ENCODE data around the gene KRTAP10-8. TPM values are rescaled to one million over a fixed set of nuclear protein-coding genes. Genes with fewer than 3 reads are reported as not detected.
"Not testable (repeated sequence)": the region's sequence is repeated elsewhere in the genome, so short reads cannot be mapped to it uniquely, and the experiment has no call there.

KRTAP10-8 gene
- polyA plus RNA-seq, 5 donors: not detected

DNA sequence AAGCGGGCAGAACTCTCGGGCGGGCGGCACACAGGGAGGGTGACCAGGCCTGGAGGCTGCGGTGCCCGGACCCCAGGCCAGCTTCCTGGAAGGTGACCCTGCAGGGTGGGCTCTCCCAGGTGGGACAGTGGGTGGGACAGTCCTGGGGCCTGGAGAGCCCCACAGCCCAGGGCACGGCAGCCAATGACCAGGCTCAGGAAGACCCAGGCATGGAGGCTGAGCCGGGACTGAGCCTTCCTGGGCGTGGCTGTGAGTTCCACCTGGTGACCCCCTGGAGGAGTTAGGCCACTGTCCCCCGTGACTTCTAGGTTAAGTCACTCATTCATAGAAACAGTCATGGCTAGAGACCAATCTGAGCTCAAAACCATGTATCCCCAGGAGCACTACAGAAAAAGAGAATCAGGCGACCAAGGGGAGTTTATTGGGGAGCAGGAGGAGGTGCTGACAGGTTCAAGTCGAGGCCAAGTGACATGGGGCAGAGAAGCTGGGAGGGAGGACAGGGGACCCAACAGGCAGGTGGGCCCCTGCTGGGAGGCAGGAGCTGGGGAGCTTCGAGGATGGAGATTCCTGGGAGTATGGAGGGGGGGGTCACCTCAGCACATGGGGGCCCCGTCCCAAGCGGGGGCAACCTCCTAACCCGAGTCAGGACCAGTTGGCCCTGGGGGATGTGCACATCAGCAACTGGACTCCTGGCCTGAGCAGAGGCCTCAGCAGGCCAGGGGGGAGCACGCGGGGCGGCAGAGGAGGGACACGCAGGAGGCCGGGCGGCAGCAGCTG lies 32.6 kb upstream of the KRTAP10-8 start:
- no peak for DNase-seq

DNA sequence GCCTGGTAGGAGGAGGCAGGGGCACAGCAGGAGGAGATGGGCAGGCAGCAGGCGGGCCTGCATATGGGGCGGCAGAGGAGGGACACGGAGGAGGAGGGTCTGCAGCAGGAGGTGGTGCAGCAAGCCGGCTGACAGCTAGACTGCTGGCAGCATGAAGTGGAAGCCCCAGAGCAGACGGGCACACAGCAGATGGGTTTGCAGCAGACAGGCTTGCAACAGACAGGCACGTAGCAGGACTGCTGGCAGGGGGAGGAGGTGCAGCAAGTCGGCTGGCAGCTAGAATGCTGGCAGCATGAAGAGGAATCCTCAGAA lies 32.1 kb upstream of the KRTAP10-8 start:
- DNase-seq: no peak

DNA sequence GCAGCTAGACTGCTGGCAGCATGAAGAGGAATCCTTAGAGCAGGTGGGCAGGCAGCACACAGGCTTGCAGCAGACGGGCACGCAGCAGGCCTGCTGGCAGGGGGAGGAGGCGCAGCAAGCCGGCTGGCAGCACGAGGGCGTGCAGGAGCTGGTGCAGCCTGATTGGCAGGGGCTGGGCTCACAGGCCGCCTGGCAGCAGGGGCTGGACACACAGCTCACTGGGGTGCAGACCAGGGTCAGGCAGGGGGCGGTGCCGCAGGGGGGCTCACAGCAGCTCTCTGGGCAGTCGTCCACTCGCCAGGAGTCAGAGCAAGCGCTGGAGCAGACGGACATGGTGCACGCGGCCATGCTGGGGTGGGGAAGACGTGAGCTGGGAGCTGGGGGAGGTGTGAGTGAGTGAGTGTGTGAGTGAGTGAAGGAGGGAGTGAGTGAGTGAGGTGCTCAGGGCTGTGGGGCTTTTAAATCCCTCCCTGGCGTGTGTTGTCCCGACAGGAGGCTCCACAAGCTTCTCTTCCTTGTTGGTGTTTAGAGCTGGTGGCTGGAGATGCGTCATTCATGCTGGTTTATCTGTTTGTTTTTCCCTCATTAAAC lies 31.6 kb upstream of the KRTAP10-8 start, which contains the start of gene KRTAP10-5:
Gene KRTAP10-5 (minus strand): TSS at position 374 of the 591 bp plus-strand sequence. CDS start 26 bp downstream, at position 348.
- not testable (repeated sequence) for DNase-seq

DNA sequence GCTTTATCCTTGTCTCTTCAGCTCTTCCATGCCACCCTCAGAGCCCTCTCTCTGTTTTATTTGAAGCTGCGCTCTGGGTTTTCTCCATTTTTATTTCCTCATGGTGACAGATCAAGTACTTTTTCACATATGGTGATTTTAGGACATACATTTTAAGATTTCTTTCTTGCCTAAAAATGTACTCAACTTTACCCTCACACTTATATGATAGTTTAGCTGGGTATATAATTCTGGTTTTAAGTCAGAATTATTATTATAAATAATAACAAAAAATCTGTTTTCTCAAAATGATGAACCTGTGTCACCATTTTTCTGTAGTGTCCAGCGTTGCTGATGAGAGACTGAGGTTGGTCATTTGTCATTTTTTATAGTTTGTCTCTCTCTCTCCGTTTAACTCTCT lies 30.7 kb upstream of the KRTAP10-8 start:
- no peak for DNase-seq

DNA sequence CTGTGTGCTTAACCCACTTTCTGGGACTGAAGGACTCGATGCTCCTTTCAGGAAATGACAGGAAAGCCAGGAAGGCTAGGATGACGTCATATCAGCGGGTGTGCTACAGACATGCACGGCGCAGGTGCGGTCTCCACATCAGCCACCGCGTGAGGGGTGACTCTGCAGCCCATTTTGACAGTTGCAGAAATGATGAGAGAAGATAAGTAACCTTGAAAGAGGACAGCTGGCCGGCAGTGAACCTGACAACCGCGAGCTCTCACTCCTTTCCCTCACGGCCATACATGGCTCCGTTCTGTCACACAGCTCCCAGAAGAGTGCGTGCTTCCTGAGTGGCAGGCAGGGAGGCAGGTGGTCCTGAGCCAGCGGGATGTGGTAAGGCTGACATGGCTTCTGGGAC lies 29.8 kb upstream of the KRTAP10-8 start:
- DNase-seq: no peak

DNA sequence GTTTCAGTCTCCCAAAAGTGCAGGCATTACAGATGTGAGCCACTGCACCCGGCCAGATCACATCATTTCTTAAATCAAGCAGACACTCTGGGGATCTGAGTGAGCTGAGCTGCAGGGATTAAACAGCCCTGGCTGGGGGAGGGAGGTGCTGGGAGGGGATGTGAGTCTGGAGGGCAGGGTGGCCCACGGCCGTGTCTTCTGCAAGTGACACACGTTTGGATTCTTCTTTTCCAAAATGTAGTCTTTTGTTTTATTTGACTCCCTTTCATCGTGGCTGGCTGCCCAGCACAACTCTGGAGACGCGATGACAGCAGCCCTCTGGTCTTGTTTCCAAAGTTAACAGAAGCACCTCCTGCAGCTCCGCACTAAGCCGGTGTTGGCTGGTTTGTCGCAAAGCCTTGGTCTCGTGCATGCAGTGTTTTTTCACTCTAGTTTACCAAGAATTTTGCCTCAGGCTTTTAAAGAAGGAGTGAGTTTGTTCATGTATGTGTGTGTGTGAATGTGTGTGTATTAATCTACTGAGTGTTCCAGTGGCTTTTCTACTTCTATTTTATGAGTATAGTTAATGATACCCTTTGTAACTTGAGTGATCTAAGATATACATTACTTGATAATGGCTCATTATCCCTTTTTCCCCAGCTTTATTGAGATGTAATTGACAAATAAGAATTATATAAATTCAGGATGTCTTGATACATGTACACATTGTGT lies 28.6 kb upstream of the KRTAP10-8 start:
- no peak for DNase-seq

DNA sequence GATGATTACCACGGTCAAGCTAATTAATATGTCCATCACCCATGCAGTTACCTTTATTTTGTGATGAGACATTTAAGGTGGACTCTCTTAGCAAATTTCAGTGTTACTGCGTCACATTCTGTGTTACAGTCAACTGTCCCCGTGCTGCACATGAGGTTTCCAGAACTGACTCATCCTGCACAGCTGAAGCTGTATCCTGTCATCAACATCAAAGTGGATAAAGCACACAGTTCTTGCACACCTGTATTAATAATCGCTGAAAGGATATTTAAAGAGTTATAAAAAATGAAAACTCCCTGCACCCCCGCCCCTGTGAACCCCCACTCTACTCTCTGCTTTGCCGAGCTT lies 28.1 kb upstream of the KRTAP10-8 start:
- no peak for DNase-seq

DNA sequence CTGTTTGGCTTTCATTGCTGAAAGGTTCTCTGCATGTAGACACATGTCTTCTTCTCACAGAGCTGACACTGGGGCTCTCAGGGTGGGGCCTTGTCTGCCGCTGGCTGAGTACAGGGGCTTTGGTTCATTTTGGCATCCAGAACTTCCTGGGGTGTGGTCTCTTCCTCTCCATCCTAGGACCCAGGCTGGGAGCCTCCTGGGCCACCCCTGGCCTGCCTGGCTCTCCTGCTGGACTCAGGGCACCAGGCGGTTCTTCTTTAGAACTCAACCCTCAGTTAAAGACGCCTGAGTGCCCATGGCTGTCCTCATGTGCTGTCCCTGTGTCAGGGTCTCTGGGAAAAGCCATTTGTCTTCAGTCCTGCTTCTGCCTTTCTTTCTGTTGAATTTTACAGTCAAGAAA lies 26.0 kb upstream of the KRTAP10-8 start:
- DNase-seq: no peak

DNA sequence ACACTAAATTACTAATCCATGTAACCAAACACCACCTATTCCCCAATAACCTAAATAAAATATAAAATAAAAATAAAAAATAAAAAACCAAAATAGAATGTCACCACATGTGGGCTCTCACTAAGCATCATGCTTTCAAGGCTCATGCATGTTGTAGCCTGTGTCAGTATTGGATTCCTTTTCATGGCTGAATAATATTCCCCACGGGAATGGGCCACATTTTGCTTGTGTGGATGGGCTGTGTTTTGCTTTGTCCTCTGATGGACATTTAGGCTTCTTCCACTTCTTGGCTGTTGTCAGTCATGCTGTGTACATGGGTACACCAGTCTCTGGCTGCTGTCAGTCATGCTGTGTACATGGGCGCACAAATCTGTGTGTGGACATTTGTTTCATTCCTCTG lies 22.8 kb upstream of the KRTAP10-8 start:
- DNase-seq: no peak

DNA sequence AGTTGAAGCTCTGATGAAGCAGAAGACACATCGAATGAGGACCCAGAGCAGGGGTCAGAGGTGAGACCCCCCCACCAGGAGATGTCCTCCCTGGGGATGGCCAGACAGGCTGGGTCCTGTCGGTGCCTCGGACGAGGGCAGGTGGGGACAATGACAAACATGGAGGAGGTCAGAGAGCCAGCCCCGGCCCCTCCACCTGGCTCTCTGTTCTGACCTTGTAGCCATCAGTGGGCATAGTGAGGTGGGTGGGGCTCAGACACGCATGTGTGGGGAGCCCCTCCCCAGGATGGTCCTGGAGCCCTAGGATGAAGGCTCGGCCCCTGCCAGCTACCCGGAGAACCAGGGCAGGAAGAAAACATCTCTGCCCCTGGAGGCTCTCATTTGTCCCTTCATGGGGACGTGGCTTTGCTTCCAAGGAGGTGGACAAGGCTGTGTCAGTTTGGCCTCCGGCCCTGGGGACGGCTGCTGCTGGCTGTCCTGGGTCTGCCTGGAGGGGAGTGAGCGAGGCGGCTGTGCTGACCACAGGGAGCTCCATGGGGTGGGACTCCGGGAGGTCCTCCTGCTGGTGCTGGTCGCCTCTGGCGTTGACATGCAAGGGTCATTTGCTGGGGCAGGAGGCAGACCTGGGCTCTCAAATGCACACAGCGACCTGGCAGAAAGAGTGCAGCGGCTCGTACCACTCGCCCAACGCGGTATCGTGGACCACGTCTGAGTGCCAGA lies 22.1 kb upstream of the KRTAP10-8 start:
- no peak for DNase-seq

DNA sequence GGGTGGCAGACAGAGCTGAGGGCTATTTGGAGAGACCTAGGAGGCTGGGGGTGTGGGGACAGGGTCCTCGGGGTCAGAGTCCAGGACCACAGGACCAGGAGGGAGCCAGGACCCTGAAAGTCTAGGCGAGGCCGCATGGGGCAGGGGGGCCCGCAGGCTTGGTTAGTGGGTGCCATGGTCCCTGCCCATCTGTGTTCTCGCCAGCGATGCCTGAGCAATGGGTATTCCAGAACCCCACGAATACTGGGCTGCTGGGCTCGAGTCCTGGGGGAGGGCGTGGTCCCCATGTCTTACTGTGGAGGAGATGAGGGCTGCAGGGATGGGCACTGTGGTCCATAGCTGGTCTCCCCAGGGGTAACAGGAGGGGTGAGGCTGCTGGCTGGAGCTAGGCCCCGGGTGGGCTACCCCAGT lies 21.6 kb upstream of the KRTAP10-8 start:
- no peak for DNase-seq

DNA sequence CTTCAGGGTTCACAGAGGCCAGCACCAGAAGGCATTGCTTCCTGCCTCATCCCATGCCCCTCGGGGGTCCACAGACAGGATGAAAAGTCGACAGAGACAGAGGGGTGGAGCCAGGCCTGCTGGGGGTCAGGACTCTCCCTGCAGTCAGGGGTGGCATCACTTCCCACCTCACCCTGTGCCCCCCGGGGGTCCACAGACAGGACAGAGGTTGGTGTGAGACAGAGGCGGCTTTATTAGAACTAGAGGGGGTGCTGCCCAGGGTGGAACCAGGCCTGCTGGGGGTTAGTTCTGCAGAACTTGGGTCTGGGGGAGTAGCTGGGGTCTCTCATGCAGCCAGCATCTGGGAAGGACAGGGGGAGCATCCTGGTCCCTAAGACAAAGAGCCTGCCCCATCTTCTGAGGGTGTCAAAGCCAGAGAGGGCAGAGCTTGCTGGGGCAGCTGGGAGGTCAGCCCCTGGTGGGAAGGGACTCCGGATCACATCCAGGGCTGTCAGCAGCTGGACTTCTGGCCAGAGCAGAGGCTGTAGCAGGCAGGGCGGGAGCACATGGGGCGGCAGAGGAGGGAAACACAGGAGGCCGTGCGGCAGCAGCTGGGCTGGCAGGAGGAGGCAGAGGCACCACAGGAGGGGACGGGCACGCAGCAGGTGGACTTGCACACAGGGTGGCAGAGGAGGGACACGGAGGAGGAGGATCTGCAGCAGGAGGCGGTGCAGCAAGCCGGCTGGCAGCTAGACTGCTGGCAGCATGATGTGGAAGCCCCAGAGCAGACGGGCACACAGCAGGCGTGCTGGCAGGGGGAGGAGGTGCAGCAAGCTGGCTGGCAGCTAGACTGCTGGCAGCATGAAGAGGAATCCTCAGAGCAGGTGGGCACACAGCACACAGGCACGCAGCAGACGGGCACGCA lies 20.7 kb upstream of the KRTAP10-8 start:
- not testable (repeated sequence) for DNase-seq

DNA sequence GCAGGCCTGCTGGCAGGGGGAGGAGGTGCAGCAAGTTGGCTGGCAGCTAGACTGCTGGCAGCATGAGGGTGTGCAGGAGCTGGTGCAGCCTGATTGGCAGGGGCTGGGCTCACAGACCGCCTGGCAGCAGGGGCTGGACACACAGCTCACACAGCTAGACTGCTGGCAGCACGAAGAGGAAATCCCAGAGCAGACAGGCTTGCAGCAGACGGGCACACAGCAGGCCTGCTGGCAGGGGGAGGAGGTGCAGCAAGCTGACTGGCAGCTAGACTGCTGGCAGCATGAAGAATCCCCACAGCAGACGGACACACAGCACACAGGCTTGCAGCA lies 20.1 kb upstream of the KRTAP10-8 start:
- not testable (repeated sequence) for DNase-seq

DNA sequence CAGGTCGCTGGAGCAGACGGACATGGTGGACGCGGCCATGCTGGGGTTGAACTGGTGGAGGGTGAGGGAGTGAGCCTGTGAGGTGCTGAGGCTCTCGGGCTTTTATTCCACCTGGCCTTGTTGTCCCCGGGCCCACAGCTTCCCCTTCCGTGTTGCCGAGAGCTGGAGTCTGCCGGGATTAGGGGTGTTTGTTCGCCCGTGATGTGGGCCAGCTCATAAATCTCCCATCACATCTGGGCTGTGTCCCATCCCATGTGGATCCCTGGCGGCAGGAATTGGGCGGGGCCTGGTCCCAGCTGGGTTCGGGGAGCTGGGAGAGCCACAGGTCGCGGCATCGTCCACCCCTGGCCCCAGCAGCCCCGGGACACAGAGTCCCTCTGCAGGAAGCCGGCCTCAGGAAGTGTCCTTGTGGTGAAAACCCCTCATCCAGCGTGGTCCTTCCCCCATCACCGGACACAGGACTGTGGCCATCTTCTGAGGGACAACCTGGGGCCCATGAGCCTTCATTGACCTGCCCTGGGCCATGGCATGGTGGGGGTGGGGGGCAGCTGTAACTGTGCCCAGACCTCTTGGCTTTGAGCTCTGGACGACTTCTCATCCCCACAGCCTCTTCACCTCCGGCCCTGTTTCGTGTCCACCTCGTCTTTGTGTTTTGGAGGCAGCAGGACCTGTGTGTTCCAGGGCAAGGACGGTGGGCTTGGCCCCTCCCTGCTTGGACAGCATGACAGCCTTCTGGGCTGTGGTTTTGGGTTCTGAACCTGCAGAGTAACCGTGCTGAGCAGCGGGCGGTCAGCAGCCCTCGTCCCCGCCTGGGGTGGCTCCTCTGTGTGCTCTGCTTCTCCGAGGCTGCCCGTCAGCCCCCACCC lies 19.2 kb upstream of the KRTAP10-8 start, which contains the start of gene KRTAP10-6:
Gene KRTAP10-6 (minus strand): TSS at position 60 of the 866 bp plus-strand sequence. CDS start 21 bp downstream, at position 39.
- no peak for DNase-seq

DNA sequence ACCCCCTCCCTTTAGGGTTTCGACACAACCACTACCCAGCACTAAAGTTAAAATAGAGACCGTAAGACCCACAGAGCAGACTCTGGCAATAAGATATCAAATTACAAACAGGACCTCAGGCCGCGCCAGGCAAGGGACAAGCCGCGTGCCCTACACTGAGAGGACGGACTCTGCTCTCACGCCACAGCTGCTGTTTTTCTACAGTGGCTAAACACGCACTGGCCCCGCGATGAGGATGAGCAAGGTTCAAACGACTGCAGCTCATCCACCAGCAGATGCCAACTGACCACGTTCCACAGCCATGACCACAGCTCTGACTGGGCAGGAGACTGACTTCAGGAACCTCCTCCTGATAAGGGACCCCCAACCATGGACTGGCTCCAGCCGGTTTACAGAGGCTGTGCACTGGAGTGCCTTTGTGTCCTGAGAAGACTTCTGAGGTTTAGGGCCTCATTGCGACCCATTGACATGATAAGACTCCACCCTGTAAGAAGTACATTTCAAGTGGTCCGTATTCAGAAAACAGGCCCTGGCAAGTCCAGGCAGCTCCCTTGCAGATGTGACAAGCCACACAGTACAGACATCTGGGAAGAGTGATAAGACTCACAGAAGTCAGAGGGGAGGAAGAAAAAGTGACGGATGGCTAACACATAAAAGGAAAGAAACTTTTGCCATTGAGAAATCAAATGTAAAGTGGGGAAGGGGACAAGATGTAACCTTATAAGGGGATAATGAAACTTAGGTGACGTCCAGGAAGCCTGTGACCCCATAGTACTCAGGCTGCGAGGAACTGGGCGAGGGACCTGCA lies 18.1 kb upstream of the KRTAP10-8 start:
- DNase-seq: peak in 1 of 2 donors; percentile 23

DNA sequence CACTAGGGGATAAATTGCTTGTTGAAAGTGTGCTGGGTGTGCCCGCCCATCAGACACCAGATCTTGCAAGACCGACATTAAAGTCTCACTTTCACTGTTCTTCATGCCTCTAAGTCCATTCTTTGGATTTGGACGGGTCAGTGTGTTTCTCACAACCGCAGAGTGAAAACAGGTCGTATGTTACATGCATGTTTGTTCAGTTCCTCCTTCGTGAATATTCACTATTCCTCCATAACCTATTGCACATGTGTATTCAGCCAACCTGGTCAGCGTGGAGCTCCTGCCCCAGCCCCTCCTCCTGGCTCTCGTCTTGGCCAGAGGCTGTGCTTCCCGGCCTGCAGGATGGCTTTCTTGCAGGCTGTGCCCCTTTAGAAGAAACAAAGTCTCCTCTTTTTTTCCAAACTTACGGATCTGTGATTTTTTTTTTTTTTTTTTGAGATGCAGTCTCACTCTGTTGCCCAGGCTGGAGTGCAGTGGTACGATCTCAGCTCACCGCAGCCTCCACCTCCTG lies 17.4 kb upstream of the KRTAP10-8 start:
- DNase-seq: no peak

DNA sequence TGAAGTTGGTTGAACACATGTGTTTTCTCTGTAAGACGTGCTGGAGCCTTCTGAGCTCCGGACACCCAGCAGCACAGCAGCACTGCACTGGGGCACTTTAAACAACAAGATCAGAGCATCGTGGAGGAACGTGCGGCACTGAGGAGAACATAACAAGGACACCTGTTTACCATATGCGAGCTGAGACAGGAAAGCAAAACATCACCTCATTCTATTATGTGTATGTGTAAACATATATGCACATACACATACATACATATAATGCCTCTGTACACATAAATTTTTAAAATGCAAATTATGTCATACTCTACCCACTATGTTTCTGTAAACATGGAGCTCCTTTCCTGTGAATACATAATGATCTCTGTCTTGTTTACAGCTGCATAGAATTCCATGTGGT lies 16.4 kb upstream of the KRTAP10-8 start:
- DNase-seq: no peak

DNA sequence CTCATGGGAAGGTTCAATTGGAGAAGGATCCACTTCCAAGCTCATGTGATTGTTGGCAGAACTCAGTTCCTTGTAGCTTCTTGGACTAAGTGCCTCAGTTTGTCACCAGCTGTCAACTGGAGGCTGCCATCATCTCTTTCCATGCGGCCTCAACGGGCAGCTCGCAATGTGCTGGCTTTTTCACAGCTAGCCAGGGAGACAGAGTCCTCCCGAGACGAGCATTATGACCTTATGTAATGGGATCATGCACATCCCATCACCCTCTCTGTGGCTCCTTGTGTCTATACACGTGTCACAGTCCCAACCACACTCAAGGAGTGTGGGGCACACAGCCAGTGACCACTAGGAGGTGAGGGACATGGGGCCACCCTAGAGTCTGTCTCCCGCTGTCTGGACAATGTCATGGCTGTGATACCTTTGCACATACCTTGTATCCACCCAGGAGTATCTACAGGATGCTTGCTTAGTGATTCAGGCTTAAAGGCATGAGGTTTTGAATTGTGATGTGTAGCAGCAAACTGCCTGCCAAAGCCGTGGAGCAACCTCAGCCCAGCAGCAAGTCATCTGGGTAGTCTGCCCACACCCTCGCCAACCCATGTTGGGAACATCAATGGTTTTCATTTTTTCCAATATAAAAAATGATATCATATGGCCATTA lies 15.7 kb upstream of the KRTAP10-8 start:
- no peak for DNase-seq

DNA sequence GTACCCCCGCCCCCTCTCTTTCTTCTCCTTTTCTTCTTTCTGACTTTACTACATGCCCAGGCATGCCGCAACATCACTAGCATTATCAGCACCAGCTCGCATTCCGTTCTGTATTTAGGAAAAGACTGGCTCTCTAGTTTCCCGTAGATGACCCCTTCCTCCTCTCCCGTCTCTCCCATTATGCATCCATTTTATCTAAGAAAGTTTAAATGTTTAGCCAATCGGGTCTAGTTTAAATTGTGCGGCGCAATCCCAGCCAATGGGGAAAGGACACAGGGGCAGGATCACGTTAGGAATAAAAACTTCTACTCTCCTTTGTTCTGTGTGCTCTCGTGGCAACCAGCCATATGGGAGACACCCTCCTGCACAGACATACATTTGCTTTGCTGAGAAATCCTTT lies 13.8 kb upstream of the KRTAP10-8 start:
- no peak for DNase-seq

All from right lung (tissue), 5 donors.